OCI-M2 (cell line): ENCODE results near the gene RBBP8NL.
"Not testable (repeated sequence)": the region's sequence is repeated elsewhere in the genome, so short reads cannot be mapped to it uniquely, and the experiment has no call there.

Source experiments
- DNase-seq: peaks from one replicate; lab custom pipeline; 2025; ENCODE audit not compliant: unreplicated experiment; lab: John Stamatoyannopoulos, UW

RBBP8NL gene

DNA sequence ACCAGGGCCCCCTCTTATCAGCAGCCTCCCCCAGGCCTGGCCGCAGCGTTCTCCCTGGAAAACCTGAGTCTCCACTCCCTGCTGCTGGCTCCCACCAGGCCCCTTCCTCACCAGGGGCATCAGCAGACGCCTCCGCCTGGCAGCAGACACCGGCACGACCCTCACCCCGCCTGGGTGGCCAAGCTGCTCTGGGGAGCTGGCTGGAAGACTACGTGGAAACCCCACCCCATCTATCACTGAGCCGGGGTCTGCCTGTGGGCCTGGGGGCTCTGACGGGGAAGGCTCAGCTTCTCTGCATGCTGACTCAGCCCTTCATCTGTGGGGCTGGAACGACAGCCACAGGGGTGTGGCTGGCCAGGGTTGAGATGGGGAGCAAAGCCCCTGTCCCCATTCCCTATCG, 19.1 kb upstream of the RBBP8NL start:
- DNase-seq: no peak

DNA sequence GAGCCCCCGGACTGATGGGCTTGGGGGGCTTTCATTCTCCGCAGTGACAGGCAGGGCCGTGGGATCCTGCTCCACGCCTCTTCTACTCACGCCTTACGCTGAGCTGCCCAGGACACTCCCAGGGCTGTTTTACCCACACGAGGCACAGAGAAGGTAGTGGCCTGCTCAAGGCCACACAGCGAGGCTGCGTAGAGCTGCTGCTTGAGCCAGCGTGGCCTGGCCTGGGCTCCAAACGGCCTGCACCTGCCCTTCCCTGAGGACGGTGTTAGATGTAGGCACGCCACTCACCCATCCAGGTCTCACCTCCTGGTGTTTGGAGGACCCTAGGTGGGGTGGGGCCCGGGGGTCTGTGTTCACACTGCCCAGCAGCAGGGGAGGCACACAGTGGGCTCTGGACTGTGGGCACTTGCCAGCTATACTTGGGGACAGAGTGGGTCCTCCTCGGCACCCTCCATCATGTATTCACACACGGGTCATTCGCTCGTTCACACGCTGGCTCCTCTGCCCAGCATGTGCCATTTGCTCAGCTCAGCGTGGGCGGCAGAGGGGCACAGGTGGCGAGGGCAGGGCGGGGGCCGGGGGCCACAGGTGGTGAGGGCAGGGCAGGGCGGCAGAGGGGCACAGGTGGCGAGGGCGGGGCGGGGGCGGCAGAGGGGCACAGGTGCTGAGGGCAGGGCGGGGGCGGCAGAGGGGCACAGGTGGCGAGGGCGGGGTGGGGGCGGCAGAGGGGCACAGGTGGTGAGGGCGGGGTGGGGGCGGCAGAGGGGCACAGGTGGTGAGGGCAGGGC, 18.4 kb upstream of the RBBP8NL start:
- no peak for DNase-seq

DNA sequence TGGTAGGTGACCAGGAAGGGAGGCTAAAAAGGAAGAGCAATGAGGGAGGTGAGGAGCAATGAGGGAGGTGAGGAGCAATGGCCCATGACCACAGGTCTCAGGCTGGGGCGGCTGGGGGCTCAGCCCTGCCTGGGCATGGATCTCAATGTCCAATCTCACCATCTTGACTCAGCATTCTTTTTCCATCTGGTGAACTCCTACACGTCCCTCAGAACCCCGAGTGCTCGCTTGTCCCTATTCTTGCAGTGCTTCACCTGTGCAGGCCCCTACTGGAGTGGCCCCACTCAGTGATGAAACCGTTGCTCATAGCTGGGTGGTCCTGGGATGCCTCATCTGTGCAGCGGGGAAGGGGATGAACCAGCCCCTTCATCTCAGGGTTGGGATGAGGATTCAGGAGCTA, 16.9 kb upstream of the RBBP8NL start:
- DNase-seq: no peak

DNA sequence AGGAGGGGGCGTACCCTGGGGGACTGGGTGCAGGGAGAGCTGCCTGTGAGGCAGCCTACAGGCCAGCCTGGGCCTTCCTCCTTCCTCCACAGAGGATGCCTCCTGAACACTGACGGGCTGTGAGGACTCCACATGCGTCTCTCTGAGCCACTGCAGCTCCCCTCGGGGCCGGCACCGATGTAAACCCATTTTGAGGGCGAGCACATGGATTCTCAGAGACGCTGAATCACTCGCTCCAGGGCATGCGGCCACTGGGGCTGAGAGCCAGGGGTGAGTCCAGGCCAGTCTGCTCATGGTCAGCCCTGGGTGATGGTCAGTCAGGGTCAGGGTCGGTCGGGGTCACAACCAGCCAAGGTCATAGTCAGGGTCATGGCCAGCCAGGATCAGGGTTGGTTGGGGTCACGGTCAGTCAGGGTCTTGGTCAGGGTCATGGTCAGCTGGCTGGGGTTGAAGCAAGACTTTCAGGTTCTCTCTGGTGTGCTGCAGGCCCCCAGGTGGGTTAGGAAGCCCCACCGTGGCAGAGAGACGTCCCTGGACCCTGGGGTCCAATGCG, 14.7 kb upstream of the RBBP8NL start:
- DNase-seq: no peak

DNA sequence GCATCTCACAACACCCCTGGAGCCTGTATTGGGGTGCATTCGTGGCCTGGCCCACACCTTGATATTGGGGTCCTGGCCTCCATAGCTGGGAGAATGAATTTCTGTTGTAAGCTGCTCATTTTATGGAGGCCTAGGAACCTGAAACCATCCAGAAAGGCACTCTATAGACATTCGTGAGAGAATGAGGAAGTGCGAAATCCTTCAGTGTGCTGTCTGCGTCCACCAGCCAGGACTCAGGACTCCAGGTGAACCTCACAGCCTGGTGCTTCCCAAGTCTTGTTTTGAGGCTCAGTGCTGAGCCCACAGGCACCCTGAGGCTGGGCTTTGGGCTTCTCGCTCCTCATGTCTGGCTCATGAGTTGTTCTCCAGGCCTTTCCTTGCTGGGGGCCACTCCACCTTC, 11.9 kb upstream of the RBBP8NL start:
- DNase-seq: no peak

DNA sequence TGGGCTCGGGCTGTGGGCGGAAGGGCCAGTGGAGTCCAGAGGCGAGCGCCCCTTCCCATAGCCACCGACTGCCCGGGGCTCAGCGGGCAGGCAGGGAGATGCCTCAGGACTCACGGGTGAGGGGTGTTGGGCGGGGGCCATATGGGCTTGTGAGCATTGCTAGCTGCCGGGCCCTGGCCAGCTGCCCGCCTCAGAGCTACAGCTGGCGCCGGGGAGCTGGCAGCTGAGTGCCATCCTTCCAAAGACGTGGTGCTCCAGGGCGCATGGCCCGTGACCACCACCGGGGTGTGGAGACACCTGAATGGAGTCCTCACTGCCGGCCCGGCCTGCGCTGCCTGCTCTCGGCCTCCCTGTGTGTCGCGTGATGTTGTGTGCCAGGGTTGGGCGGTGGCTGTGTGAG, 10.6 kb upstream of the RBBP8NL start:
- DNase-seq: no peak

DNA sequence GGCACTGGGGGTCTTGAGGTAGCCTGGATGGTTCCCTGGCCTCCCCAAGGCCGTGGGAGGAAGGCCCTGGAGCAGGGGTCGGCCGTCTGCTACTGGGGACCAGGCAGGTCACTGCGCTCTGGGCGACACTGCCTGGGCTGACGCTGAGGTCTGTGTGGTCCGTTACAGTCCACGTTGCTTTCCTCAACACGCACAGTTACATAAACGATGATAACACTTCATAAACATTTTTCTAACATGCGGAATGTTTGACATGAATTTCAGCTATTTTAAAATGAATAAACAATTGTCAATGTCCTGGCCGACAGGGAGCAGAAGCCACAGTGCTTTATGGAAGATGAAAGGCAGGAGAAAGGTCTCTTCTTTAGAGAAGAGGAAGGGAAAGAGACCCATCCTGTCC, 10.2 kb upstream of the RBBP8NL start:
- no peak for DNase-seq

DNA sequence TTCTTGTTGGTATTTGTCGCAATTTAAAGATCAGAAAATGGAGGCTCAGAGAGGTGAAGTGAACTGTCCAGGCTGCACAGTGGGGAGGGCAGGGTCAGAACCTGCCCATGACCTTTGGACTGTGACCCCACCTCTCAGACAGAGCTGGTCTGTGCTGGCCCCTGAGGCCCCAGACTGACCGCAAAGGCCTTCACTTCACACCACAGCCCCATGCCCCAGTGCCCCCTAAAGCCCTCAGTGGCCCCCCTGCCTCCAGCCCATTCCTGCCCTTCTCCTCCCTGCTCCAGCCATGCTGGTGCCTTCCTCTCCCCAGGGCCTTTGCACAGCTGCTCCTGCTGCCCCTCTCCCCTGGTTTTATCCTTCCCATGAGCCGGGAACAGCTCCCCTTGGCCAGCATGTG, 9.4 kb upstream of the RBBP8NL start:
- no peak for DNase-seq

DNA sequence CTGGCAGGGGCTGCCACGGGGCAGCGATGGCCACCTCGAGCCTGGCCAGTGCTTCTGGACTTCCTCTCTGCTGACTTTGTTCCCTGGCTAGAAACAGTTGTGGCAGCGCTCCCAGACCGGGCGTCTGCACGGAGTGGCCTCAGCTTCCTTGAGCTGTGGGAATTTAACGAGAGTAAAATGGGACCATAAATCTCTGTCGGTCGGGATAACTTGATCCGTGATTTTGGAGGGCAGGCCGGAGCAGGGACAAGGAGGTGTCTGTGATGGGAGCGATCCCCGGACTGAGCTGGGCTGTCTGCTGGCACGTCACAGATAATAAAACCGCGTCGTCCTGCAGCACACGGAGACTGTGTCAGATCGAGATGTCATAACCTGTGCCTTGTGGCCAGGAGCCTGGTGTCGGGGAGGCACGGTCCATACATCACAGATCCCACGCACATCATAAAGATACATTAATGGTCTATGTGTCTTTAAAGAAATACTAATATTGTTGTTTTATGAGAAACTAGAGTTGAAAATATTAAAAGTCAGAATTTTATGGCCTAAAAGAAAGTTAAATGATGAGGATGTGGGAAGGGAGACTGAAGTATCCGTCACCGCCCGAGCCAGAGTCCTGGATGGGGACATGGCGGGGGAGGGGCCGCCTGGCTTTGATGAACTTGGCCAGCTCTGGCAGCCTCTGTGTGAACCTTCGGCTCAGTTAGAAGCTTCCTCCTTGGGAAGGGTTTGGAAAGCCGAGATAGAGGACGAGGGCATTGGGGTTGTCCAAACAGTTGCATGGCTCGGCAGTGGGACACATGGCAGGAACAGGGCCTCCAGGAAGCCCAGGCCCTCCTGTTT, 6.5 kb upstream of the RBBP8NL start:
- no peak for DNase-seq

DNA sequence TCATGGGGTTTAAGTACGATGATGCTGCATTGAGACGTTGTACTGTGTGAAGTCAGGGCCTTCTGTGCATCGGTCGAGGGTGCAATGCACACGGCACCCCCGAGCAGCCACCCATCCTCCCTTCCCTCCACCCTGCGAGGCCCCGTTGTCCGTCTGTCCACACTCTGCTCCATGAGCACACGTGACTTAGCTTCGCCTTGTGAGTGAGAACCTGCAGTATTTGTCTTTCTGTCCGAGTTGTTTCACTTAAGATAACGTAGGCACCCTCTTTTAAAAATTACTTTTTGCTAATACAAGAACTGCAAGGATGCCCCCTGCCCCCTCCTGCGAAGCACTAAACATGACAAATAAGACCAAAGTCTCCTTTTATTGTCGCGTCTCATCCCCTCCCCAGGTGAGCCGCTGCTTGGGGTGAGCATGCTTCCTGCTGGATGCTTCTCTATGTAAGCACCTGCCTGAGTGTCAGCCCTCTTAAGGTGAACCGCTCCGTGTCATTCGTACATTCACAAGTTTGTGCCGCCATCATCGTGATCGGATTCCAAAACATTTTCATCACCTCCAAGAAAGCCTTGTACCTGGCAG, 3.6 kb upstream of the RBBP8NL start:
- DNase-seq: no peak

DNA sequence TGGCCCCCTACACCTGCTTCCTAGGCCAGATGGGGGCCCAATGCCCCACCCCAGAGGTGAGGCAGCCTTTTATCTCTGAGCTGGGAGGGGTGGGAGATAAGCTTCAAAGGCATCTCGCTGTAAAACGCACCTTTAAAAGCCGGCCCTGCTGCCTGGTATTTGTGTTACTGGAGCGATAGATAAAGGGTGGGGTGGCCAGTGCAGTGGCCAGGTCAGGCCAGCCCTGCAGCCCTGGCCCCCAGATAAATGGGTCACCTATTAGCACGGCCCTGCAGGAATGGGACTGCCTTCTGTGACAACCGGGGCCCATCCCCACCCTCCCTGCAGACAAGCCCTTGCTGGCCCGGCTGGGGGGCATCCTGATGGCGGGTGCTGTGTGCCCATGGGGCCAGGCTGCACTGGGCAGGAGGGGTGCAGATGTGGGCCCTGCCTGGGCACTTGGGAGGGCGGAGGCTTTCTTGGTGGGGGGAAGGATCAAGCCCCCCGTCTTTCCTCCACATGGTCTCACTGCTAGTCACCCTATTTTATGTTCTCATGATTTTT, 3.0 kb upstream of the RBBP8NL start:
- DNase-seq: no peak

DNA sequence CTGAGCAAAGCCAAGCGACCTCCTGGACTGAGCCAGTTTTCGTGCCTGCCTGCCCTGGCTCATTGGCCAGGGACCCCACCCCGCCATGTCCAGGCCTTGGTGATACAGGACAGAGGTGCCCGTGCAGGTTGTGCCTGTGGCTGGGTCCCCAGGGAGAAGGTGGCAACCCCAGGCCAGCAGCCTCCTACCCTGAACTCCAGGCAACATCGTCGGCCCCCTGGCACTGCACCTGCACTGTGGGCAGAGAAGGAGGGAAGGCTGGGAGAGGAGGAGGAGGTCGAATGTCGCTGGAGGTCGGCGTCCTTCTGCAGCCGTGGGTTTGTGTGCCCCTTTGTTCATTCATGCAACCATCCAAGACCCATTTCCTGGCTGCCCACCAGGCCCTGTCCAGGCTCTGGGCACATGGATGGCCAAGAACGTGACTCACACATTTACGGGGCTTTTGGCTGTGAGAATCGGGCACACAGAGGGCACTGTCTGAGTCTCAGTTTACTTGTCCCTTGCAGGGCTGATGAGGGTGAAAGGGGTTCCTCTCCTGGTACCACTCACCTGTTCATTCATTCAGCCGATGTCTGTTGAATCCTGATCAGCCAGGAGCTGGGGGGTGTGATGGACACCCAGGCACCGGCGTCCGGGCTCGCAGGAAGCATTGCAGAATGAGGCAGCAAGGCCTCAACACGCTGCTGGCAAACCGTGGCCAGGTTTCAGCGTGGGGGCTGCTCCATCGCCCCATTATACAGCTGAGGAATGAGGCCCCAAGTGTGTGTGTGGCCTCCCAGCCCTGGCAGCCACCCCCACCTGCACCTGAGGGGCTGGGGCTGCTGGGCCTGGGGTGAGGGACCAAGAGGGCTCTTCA, 2.3 kb upstream of the RBBP8NL start:
- no peak for DNase-seq

DNA sequence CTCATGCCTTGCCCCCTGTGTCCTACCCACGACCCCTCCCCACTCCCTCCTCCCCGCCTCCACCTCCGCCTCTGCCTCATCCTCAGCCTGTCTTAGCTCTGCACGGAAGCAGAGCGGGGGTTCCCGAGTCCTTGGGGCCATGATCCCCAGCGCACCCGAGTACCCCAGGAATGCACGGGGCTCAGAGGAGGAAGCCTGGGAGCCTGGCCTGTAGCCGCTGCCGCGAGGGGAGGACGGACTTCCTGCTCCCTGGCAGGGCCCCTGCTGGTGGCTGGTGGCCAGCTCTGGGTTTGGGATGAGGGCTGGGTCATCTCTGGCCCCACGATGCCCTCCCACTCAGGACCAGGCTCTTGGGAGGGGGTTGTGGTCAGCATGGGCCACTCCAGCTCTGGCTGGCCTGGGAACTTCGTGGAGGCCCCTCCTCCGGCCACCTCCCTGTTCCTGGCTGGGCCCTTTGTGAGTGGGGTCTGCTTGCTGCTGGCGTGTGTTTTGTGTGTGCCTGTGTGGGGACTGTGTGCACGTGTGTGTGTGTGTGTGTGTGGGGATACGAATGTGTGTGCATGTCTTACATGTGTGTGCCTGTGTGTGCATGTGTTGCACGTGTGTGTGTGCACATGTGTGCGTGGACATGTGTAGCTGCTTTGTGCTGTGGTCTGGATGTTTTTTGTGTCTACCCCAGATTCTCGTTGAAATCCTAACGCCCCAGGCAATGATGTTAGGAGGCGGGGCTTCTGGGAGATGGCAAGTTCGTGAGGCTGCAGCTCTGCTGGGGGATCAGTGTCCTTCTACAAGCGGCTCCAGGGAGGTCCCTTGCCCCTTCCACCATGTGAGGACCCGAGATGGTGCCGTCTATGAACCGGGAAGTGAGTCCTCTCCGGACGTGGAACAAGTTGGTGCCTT, 1.3 kb upstream of the RBBP8NL start:
- no peak for DNase-seq

DNA sequence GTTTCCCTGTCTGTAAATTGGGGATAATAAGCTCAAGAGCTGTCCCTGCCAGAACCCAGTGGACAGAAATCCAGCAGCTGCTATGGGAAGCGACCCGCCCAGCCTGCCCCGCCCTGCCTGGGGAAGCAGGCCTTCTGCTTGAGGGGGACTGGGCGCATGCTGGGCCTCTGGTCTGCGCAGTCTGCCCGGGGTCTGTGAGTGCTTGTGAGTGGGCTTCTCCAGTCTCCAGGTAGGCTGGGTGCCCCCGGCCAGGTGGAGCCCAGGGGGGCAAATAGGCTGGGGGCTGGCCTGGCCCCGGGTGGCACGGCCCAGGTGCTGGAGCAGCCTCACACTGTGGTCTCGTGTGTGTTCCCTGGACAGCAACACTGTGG, 648 bp upstream of the RBBP8NL start:
- no peak for DNase-seq

DNA sequence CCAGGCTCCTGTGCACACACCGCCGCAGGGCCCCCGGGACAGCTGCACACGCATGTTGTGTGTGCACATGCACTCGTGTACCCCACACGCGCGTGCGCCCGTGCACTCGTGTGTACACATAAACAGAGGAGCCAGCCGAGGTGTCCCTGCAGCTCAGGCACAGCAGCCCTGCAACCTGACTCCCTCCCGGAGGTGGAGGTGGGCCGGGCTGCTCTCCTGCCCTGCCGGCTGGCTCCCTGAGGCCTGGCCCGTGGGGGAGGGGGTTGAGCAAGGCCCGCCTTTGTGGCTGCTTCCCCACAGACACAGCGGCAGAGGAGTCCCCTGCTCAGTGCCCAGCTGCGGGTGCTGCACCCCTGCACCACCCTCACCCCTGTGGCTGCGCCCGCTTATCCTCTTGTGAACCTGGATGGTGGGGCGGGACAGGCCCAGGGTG, 624 bp downstream of the RBBP8NL start:
- no peak for DNase-seq

DNA sequence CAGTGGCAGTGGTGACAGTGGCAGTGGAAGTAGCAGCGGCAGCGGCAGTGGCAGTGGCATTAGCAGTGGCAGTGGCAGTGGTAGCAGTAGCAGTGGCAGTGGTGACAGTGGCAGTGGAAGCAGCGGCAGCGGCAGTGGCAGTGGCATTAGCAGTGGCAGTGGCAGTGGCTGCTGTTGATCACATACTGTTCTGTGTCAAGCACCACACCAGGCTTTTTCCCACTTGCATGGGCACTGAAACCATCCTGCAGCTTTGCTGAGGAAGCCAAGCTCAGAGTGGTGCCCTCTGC, 1.3 kb downstream of the RBBP8NL start:
- DNase-seq: not testable (repeated sequence)

DNA sequence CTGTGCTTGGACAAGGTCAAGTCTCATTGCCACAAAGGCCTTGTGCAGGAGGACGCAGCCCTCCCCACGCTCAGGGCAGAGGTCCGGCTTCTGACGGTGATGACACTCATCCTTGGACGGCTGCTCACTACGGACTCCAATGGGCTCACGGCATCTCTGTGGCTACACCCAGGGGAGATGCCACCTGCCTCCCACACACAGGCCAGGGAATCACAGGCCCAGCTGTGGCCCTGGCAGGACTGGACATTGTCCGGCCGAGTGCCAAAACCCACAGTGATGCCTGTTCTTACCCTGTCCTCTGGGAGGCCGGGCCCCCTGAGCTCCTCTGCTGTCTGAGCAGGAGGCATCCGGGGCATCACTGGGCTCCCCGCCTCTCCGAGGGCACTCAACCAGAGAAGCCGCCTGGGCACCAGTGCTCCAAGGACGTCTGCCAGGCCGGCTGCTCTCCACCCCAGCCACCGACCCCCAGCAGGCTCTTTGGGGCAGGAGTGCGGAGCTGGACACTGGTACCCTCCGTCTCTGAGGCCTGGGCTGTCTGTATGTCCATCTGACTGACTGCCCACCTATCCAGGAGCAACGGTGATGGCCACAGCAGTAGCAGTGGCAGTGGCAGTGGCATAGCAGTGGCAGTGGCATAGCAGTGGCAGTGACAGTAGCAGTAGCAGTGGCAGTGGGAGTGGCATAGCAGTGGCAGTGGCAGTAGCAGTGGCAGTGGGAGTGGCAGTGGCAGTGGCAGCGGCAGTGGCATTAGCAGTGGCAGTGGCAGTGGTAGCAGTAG, 1.9 kb downstream of the RBBP8NL start:
- DNase-seq: no peak

DNA sequence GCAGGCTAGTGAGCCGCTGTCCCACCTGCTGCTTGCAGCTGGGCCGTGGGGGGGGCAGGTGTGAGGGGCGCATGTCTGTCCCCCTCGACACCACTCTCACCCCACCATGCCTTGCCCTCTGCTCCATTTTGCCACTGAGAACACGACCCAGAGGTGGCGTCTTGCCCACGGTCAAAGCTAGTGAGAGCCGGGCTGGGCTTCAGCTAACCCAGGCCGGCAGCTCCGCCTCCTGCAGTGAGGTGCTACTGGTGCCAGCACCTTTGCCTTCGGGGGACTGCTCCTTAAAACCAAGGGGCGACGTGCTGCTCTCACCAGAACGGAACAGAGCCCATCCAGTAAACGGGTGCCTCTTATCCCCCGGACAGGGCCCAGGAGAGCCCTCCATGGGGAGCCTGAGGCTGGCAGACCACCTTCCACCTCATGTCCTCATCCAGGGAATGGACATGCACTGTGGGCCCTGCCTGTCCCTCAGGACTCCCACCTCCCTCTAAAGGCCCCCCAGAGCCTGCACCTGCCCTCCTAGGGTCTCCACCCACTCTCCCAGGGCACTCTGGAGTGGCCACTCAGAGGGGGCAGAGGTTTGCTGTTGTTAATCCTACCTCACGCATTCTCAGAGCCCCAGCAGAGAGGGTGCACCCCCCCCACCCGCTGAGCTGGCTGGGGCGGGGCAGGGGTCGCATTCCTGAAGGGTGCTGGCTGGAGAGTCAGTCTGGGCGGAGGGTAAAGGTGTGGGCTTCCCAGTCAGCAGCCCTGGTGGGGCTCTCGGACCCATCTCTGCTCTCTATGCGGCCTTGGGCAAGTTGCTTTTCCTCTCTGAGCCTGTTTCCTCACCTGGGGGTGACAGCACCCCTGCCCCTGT, 2.9 kb downstream of the RBBP8NL start:
- DNase-seq: no peak
